Limb (tissue), 2 donors: ENCODE results near the gene KCNG2.

Experiments
- DNase-seq, 2 donors: peaks; one replicate each; pipeline ENCODE4 v3.0.0-alpha.2; 2016; ENCODE audit errors: extremely low spot score in 2 of 2

Gene KCNG2

DNA sequence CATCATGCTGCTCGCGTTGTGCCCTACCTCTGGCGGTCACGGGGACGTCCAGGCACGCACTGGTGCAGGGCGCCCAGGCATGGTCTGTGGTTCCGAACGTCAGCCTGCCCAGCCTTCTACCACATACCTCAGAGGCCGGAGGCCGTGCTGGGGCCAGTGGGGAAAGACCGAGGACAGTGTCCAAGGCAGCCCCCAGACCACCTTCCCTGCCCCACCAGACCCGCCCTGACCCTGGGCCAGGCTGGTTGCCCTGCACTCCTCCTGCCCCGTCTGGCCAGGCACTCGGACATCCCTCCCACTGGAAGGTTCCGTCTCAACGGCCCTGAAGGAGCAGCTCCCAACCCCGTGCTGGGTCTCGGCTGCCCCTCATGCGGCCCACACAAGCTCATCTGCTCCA lies 120.9 kb downstream of the KCNG2 start:
- peak in 1 of 2 donors; percentile 21 for DNase-seq

- DNase-seq = peak in 1 of 2 donors; percentile 18
These were observed 121.4 kb downstream of the KCNG2 start for GRCh38 chr18:79919089-79919488.

GRCh38 chr18:79921984-79922965 lies 124.5 kb downstream of the KCNG2 start:
- DNase-seq = peak in 1 of 2 donors; percentile 20

DNA sequence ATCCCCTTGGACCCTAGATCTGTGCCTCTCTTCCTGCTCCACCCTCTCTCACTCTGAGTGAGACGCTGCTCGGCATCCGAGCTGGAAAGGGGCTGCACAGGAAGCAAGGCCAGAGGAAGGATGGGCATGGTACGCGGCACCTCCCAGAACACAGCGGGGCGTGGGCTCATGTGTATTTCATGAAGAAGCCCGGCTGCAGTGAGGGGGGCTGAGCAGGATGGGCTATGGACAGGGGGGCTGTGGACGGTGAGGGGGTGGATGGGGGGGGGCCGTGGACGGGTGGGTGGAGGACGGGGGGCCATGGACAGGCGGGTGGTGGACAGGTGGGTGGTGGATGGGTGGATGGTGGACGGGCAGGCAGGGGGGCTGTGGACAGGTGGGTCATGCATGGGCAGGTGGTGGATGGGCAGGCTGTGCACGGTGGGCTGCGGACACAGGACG lies 125.3 kb downstream of the KCNG2 start:
- peak in 1 of 2 donors; percentile 19 for DNase-seq

DNA sequence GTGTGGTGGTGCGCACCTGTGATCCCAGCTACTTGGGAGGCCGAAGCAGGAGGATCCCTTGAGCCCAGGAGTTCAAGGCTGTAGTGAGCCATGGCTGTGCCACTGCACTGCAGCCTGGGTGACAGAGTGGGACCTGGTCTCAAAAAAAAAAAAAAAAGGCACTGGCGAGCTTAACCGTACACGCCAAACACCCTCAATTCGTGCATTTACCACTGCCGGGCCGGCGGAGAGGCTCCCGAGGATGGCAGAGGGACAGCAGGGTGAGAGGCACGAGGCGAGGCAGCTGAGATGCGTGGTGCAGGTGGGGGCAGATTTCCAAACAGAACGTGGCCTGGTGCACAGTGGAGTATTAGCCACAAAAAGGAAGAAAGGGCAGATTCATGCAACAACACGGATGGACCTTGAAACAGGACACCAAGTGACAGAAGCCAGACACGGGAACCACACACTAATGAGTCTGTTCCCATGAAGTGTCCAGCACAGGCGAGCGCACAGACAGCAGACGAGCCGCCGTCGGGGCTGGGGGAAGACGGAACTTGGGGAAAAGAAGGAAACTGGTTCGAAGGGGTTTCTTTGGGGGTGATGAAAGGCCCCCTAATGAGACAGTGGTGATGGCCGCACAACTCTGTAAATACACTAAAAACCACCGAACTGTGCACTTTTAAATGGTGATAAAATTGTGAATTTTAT lies 126.3 kb downstream of the KCNG2 start:
- peak in 1 of 2 donors; percentile 16 for DNase-seq

DNA sequence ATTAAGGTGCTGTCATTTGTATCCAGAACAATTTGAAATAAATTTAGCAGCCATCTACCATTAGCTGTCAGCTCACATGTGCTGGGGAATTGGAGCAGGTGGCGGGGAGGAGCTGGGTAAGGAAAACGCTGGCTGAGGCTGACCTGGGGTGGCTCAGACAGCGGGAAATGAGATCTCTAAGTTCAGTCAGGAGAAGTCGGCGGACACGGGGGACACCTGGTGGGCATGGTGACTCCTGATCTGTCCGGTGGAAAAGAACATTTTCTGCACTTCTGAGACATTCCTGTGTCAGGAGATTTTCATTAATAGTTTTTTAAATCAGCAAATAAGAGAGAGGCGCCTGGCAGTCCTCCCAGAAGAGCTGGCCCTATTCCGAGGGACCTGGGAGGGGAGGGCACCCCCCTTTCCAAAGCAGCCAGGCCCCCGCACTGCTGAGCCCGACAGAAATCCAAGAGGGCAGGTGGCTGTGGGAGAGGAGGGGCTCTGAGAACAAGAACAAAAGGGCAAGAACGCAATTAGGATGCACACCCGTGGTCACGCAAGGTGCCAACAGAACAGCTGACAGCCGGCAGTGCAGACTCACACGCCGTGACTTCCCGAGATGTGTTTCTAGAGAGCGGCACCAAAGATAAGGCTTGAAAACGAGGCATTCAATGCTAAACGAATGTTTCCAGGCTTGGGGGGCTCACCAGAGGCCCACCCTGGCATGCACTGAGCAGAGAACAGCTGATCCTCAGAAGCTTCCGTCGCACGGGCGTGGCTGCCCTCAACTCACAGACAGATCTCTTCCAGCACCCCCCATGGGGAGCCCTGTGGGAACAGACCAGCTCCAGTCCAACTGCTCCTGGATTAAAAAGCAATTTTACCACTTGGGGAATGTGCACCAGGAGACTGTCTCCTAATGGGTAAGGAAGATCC lies 127.3 kb downstream of the KCNG2 start:
- peak; percentile 65 to 66 for DNase-seq

GRCh38 chr18:79926306-79926705 lies 128.6 kb downstream of the KCNG2 start:
- DNase-seq = peak in 1 of 2 donors; percentile 11

GRCh38 chr18:79926715-79927606 lies 129.2 kb downstream of the KCNG2 start:
- peak in 1 of 2 donors; percentile 15 for DNase-seq

DNA sequence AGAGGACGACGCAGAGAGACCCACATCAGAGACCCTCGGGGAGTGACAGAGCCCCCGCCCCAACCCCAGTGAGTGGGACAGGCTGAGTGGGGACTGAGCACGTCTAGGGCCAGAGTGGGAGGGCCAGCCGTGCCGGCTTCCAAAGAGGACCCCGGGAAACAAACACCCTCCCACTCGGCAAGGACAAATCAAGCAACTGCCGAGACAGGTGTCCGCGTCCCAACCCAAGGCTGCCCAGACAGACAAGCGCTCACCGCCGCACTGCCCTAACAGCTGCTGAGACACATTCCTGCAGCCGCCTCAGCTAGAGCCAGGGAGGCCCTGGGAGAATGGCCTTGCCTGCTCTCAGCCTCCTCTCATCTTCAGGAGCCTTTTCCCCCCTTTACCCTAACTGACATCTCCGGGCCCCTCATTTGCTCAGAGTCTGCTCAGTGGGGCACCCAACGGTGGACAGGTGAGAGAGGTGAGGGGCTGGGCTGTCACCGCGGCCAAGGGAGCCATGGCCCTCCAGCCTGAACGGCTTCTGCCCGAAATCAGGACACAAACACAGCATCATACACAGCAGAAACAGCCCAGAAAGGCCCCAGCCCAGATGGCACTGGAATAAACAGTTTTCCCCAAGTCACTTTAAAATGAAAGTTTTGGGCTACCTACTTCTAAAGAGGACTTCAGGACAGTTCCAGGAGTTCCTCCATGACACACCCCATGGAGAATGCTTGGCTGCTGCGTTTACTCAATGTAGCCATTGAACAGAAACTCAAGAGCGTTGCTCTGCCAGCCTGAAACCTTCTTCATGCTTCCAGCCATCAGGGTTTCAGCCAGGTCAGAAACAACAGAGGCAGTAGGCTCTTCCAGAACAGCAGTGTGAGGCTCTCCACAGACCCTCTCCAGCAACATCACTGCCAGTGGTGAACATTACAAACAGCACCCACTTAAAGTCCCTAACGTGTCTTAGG lies 130.1 kb downstream of the KCNG2 start:
- DNase-seq = peak in 1 of 2 donors; percentile 50

DNA sequence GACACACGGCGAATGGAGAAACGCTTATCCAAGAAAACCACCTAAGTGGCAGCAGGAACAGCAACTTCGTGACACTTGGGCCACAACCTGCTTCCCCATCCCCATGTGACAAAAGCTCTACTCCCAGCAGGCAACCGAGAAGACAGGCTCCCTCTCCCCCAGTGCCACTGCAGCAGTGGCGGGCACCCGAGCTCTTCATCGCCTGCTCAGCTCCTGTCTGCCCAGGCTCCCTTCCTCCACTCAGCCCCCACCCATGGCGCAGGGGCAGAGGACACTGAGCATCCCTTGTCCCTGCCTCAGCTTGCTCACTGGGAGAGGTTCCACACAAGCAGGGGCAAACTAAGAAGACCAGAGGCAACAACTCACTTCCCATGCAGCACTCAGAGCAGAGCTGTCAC lies 130.8 kb downstream of the KCNG2 start:
- DNase-seq = peak in 1 of 2 donors; percentile 13

DNA sequence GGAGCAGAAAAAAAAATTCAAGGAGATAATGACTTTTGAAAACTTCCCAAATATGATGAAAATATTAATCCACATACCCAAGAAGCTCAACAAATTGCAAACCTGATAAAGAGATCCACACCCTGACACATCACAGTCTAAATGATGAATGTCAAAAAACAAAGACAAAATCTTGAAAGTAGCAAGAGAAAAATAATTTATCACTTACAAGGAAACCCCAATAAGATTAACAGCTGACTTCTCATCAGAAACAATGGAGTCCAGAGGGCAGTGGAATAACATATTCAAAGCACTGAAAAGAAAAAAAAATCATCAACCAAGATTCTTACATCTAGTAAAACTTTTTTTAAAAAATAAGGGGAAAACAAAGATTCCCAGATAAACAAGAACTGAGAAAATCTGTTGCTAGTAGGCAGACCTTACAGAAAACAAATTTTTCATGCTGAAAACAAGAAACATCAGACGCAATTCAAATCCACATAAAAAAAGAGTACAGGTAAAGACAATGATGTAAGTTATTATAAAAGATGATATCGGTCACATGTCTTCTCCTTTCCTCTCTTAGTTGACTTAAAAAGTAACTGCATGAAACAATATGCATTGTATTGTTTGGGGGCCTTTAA lies 132.4 kb downstream of the KCNG2 start:
- no peak for DNase-seq

- no peak for DNase-seq
These were observed 133.7 kb downstream of the KCNG2 start for GRCh38 chr18:79931475-79931874.

DNA sequence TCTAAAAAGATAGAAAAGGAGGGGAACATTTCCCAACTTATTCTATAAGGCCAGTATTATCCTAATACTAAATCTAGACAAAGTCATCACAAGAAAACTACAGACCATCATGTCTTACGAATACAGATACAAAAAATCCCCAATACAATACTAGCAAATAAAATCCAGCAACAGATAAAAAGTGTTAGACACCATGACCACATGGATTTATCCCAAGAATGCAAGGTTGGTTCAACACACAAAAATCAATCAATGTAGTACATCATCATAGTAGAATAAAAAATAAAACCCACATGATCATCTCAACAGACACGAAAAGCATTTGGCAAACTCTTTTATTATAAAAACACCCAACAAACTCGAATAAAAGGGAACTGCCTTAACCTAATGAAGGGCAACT lies 135.2 kb downstream of the KCNG2 start:
- no peak for DNase-seq

GRCh38 chr18:79933765-79934164 lies 136.0 kb downstream of the KCNG2 start:
- DNase-seq = peak in 1 of 2 donors; percentile 33

GRCh38 chr18:79934311-79935097 lies 136.8 kb downstream of the KCNG2 start:
- DNase-seq = peak in 1 of 2 donors; percentile 24

GRCh38 chr18:79935098-79935480 lies 137.4 kb downstream of the KCNG2 start:
- DNase-seq = no peak

GRCh38 chr18:79935499-79935898 lies 137.8 kb downstream of the KCNG2 start:
- peak in 1 of 2 donors; percentile 11 for DNase-seq

- DNase-seq = peak in 1 of 2 donors; percentile 6
These were observed 138.2 kb downstream of the KCNG2 start for GRCh38 chr18:79935925-79936324.
